GM06990 (cell line): Measurements from ENCODE around the gene NOTCH2.
"Not testable (repeated sequence)": the region's sequence is repeated elsewhere in the genome, so short reads cannot be mapped to it uniquely, and the experiment has no call there.

ENCODE experiments used
- DNase-seq: peaks from one replicate; pipeline ENCODE4 v3.0.0-alpha.2; 2011; ENCODE audit not compliant: insufficient read length; ENCODE audit errors: extremely low read depth
- H3K27me3 ChIP-seq: replicated peaks from 2 replicates; pipeline ENCODE4 v1.6.0; 2011; ENCODE audit warnings: low read length; ENCODE audit not compliant: control insufficient read depth, insufficient read depth
- H3K36me3 ChIP-seq: 2 replicates; pipeline ENCODE4 v1.5.1; 2011; ENCODE audit warnings: low read length; ENCODE audit not compliant: control insufficient read depth, insufficient read depth
- H3K4me3 ChIP-seq: replicated peaks from 2 replicates; pipeline ENCODE4 v1.5.1; 2011; ENCODE audit warnings: low read depth, mild to moderate bottlenecking, control low read depth, low read length

The NOTCH2 gene

GRCh38 chr1:120096981-120097545 is 27.6 kb upstream of the NOTCH2 start:
- not testable (repeated sequence) for H3K27me3 ChIP-seq, DNase-seq, H3K4me3 ChIP-seq, H3K36me3 ChIP-seq

DNA sequence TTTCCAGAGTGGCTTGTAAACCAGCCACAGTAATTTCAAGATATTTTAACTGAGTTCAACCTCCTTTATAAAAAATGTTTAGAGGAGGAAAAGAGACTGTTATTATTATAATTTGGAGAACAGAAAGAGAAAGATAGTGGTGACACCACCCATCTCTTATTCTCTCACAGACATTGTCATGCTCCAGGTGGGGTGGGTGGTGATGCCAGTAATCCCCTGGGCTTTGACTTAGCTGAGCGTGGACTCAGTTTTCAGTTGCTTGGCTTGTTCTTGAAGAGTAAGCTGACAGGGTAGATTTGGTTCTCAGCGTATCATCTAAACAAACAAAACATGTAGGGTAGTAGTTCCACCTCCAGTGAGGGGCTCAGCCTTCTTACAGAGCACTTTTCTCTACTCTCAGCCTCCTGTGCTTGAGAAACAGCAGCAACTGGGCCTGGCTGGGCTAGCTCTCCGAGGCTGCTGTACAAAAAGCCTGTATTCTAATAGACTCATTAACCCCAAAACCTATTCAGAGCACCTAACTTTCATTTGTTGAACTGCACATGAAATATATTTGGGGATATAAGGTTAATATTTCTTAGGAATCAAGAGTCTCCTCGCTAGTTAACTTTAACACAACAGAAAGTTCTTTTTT is 24.2 kb upstream of the NOTCH2 start:
- DNase-seq, H3K27me3 ChIP-seq, H3K4me3 ChIP-seq, H3K36me3 ChIP-seq: not testable (repeated sequence)

- H3K27me3 ChIP-seq, DNase-seq, H3K4me3 ChIP-seq, H3K36me3 ChIP-seq: not testable (repeated sequence)
These were observed 23.1 kb upstream of the NOTCH2 start for GRCh38 chr1:120092232-120093218.

GRCh38 chr1:120090830-120091229 is 21.4 kb upstream of the NOTCH2 start:
- H3K4me3 ChIP-seq, DNase-seq, H3K27me3 ChIP-seq, H3K36me3 ChIP-seq: not testable (repeated sequence)

DNA sequence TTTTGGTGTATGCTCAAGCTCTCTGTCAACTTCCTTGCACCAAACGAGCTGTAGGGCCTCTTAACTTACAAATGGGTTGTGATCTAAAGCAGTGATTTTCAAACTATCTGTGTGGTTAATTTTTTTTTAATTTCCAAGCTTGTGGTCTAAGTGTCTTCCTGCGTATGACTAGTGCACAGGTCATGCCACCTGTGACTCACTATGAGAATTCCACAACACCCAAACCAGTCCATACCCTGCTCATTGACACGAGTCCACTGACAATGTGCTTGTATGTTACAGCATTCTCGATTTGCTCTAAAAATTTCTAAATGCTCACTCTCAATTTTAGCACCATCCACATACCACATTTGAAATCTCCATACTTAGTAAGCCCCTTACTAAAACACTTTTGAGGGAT is 18.5 kb upstream of the NOTCH2 start:
- H3K27me3 ChIP-seq, H3K4me3 ChIP-seq, H3K36me3 ChIP-seq: not testable (repeated sequence)
- DNase-seq, result peak; percentile 0

GRCh38 chr1:120069920-120070214 is 405 bp upstream of the NOTCH2 start:
- H3K27me3 ChIP-seq, H3K4me3 ChIP-seq, DNase-seq, H3K36me3 ChIP-seq: not testable (repeated sequence)

- H3K27me3 ChIP-seq, H3K36me3 ChIP-seq, DNase-seq: not testable (repeated sequence)
- peak overlapping the region; percentile 56 for H3K4me3 ChIP-seq
These were observed 787 bp downstream of the NOTCH2 start for GRCh38 chr1:120068683-120069066.

DNA sequence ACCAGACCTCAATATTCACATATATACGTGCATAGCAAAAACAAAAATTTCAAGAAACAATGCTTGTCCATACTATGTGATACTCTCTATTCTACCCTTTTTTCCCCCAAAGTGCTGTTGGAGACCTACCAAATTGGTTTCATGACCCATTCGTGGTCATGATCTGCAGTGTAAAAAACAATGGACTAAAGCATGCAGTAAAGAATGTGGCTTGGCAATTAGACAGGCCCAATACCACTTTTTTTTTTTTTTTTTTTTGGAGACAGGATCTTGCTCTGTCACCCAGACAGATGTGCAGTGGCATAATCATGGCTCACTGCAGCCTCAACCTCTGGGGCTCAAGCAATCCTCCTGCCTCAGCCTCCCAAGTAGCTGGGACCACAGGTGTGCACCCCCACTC is 21.3 kb downstream of the NOTCH2 start:
- DNase-seq, H3K27me3 ChIP-seq, H3K4me3 ChIP-seq, H3K36me3 ChIP-seq: not testable (repeated sequence)

DNA sequence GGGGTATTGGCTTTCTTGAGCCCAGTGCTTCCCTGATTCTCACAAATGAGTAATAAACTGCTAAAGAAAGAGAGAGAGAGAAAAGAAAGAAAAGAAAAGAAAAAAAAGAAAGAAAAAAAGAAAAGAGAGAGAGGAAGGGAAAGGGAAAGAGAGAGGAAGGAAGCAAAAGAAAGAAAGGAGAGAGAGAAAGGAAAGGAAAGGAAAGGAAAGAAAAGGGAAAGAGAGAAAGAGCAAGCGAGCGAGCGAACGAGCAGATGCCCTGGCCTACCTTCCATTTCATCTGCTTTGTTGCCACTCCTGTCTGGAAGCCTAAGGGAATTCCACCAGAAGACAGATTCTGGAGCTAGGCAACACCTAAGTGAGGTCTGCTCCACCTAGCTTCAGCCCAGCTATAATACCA is 27.7 kb downstream of the NOTCH2 start:
- not testable (repeated sequence) for H3K4me3 ChIP-seq, H3K36me3 ChIP-seq, DNase-seq

DNA sequence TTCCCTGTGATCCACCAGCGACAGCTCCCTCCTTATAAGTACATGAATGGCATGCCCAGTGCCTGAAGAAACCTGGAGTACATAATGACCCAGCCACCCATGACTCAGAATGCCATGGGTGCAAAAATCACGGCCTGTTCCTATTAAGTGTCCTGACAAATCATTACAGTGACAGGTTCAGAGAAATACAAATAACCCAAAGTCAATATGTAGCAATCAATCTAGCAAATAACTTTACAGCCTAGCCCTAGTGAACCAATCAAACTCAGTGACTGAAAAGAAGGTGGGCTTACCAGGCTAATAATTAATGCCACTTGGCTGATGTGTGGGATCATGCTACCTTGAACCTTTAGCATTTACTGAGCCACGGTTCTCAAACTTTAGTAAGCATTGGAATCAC is 37.2 kb downstream of the NOTCH2 start:
- DNase-seq, H3K36me3 ChIP-seq, H3K4me3 ChIP-seq, H3K27me3 ChIP-seq: not testable (repeated sequence)

More for the DNA sequence above, 27.7 kb downstream of the NOTCH2 start:
- H3K27me3 ChIP-seq, result not testable (repeated sequence)

- DNase-seq, H3K36me3 ChIP-seq, H3K27me3 ChIP-seq, H3K4me3 ChIP-seq: not testable (repeated sequence)
These were observed 45.7 kb downstream of the NOTCH2 start for GRCh38 chr1:120023791-120024190.

GRCh38 chr1:120014978-120015377 is 54.5 kb downstream of the NOTCH2 start:
- H3K4me3 ChIP-seq, H3K36me3 ChIP-seq, DNase-seq: not testable (repeated sequence)

DNA sequence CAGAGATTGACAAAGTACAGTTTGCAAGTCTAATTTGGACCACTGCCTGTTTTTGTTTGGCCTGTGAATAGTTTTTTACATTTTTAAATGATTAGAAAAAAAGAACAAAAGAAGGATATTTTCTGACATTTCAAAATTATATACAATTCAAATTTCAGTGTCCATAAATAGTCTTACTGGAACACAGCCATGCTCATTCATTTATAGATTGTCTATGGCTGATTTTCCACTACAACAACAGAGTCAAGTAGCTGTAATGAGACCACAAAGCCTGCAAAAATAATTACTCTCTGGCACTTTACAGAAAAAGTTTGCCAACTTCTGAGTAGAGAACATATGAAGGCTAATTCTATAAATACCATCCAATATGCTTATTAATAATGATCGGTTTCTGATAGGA is 61.1 kb downstream of the NOTCH2 start:
- not testable (repeated sequence) for DNase-seq, H3K4me3 ChIP-seq, H3K27me3 ChIP-seq, H3K36me3 ChIP-seq

More at GRCh38 chr1:120014978-120015377, 54.5 kb downstream of the NOTCH2 start:
- H3K27me3 ChIP-seq, result not testable (repeated sequence)

DNA sequence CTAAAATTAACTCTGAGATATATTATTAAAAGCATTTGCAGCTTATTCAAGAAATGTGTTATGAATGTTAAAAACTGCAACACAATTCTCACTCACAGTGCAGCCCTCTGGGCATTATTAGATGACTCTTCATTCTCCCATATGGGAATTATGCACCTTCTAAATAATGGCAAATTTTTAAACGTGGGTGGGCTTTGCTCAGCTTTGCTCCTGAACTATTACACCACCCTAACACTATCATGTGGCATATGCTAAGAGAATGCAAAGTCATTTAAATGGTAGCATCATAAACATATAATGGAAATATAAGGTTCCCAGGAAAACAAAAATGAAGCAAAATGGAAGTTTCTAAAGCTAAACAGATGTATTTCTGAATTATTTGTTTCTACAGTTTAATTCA is 61.6 kb downstream of the NOTCH2 start:
- DNase-seq, H3K36me3 ChIP-seq, H3K27me3 ChIP-seq, H3K4me3 ChIP-seq: not testable (repeated sequence)
